ENCODE measurements around the gene BAZ2B. TPM values are rescaled to one million over a fixed set of nuclear protein-coding genes. Genes with fewer than 3 reads are reported as not detected.

Gene BAZ2B
- total and polyA plus RNA-seq, 3 experiments from 2014 or later, result 13.3 to 27.0 (median 15.7) TPM

GRCh38 chr2:159461076-159461475 is 155.3 kb downstream of the BAZ2B start:
- CTCF ChIA-PET, result no interaction called here
- H3K4me1 ChIP-seq (ENCODE audit: insufficient read depth, low read length), result peaks cover 14% of the 10 kb centered on the region
- POLR2A ChIA-PET, result no interaction called here

GRCh38 chr2:159460227-159460626 is 156.1 kb downstream of the BAZ2B start:
- Mint-ChIP-seq H3K4me1 (peaks cover 34 to 70% (median 59%) of the 10 kb centered on the region in 3 donors), H3K4me3 (no peak overlapping the region), H3K27ac (peak overlapping the region in 2 of 8 donors; percentile 8 to 15), H3K27me3 (no peaks in the 10 kb centered on the region), H3K9me3 (no peaks in the 10 kb centered on the region), H3K36me3 (peaks cover 4 to 5% (median 4%) of the 10 kb centered on the region in 3 donors)
- ChIA-PET POLR2A (no interaction called here), CTCF (no interaction called here)
- Histone ChIP-seq H3K9me3 (ENCODE audit: low read length) (no peaks in the 10 kb centered on the region), H3K36me3 (ENCODE audit: insufficient read depth, low read length) (no peaks in the 10 kb centered on the region), H3K4me1 (ENCODE audit: insufficient read depth, low read length) (peaks cover 14% of the 10 kb centered on the region), H3K27me3 (ENCODE audit: insufficient read depth, low read length, poor library complexity, severe bottlenecking) (no peaks in the 10 kb centered on the region), H3K4me3 (ENCODE audit: low read length) (no peak overlapping the region), H3K27ac (ENCODE audit: low read depth, low read length) (no peak overlapping the region)
- DNase-seq, result no peak

More at GRCh38 chr2:159461076-159461475, 155.3 kb downstream of the BAZ2B start:
- H3K4me1 Mint-ChIP-seq, result peaks cover 31 to 67% (median 57%) of the 10 kb centered on the region in 3 donors
- Histone ChIP-seq H3K27me3 (ENCODE audit: insufficient read depth, low read length, poor library complexity, severe bottlenecking) (no peaks in the 10 kb centered on the region), H3K4me3 (ENCODE audit: low read length) (no peak overlapping the region), H3K27ac (ENCODE audit: low read depth, low read length) (no peak overlapping the region), H3K36me3 (ENCODE audit: insufficient read depth, low read length) (no peaks in the 10 kb centered on the region), H3K9me3 (ENCODE audit: low read length) (no peaks in the 10 kb centered on the region)
- peaks cover 4 to 7% (median 4%) of the 10 kb centered on the region in 3 donors for H3K36me3 Mint-ChIP-seq
- H3K27me3 Mint-ChIP-seq, result no peaks in the 10 kb centered on the region
- H3K9me3 Mint-ChIP-seq, result no peaks in the 10 kb centered on the region
- DNase-seq, result no peak
- no peak overlapping the region for H3K27ac Mint-ChIP-seq
- no peak overlapping the region for H3K4me3 Mint-ChIP-seq

- no peak overlapping the region for H3K4me3 Mint-ChIP-seq
- no peak for DNase-seq
- no peaks in the 10 kb centered on the region for H3K9me3 Mint-ChIP-seq
- CTCF ChIA-PET, result no interaction called here
- peaks cover 34 to 71% (median 57%) of the 10 kb centered on the region in 3 donors for H3K4me1 Mint-ChIP-seq
- H3K27ac Mint-ChIP-seq, result no peak overlapping the region
- POLR2A ChIA-PET, result no interaction called here
- H3K4me1 ChIP-seq (ENCODE audit: insufficient read depth, low read length), result peaks cover 14% of the 10 kb centered on the region
- no peaks in the 10 kb centered on the region for H3K36me3 ChIP-seq (ENCODE audit: insufficient read depth, low read length)
- no peaks in the 10 kb centered on the region for H3K27me3 Mint-ChIP-seq
- H3K36me3 Mint-ChIP-seq, result peaks cover 0 to 2% (median 2%) of the 10 kb centered on the region in 3 donors
- H3K27ac ChIP-seq (ENCODE audit: low read depth, low read length), result no peak overlapping the region
- no peaks in the 10 kb centered on the region for H3K27me3 ChIP-seq (ENCODE audit: insufficient read depth, low read length, poor library complexity, severe bottlenecking)
- no peaks in the 10 kb centered on the region for H3K9me3 ChIP-seq (ENCODE audit: low read length)
- no peak overlapping the region for H3K4me3 ChIP-seq (ENCODE audit: low read length)
These were observed 157.1 kb downstream of the BAZ2B start for GRCh38 chr2:159459279-159459678.

- H3K27me3 Mint-ChIP-seq, result no peaks in the 10 kb centered on the region
- H3K27me3 ChIP-seq (ENCODE audit: insufficient read depth, low read length, poor library complexity, severe bottlenecking), result no peaks in the 10 kb centered on the region
- no peaks in the 10 kb centered on the region for H3K9me3 Mint-ChIP-seq
- peaks cover 14% of the 10 kb centered on the region for H3K4me1 ChIP-seq (ENCODE audit: insufficient read depth, low read length)
- H3K4me1 Mint-ChIP-seq, result peaks cover 34 to 67% (median 53%) of the 10 kb centered on the region in 3 donors
- H3K4me3 ChIP-seq (ENCODE audit: low read length), result no peak overlapping the region
- peak overlapping the region in 5 of 7 donors; percentile 1 to 50 (median 2) for H3K4me3 Mint-ChIP-seq
- no peak overlapping the region for H3K27ac ChIP-seq (ENCODE audit: low read depth, low read length)
- H3K27ac Mint-ChIP-seq, result peak overlapping the region in 5 of 8 donors; percentile 4 to 31 (median 9)
- ChIA-PET POLR2A (no interaction called here), CTCF (no interaction called here)
- peaks cover 0 to 4% (median 0%) of the 10 kb centered on the region in 3 donors for H3K36me3 Mint-ChIP-seq
- H3K36me3 ChIP-seq (ENCODE audit: insufficient read depth, low read length), result no peaks in the 10 kb centered on the region
- DNase-seq, result no peak
- H3K9me3 ChIP-seq (ENCODE audit: low read length), result no peaks in the 10 kb centered on the region
These were observed 158.8 kb downstream of the BAZ2B start for GRCh38 chr2:159457589-159457988.

- no peaks in the 10 kb centered on the region for H3K27me3 Mint-ChIP-seq
- H3K9me3 Mint-ChIP-seq, result no peaks in the 10 kb centered on the region
- no peak for DNase-seq
- Histone ChIP-seq H3K4me1 (ENCODE audit: insufficient read depth, low read length) (peaks cover 14% of the 10 kb centered on the region), H3K36me3 (ENCODE audit: insufficient read depth, low read length) (no peaks in the 10 kb centered on the region), H3K27me3 (ENCODE audit: insufficient read depth, low read length, poor library complexity, severe bottlenecking) (no peaks in the 10 kb centered on the region), H3K4me3 (ENCODE audit: low read length) (no peak overlapping the region), H3K27ac (ENCODE audit: low read depth, low read length) (no peak overlapping the region), H3K9me3 (ENCODE audit: low read length) (no peaks in the 10 kb centered on the region)
- peaks cover 0 to 8% (median 0%) of the 10 kb centered on the region in 3 donors for H3K36me3 Mint-ChIP-seq
- peaks cover 32 to 59% (median 46%) of the 10 kb centered on the region in 3 donors for H3K4me1 Mint-ChIP-seq
- CTCF ChIA-PET, result no interaction called here
- H3K27ac Mint-ChIP-seq, result peak overlapping the region in 2 of 8 donors; percentile 9 to 23
- POLR2A ChIA-PET, result no interaction called here
- H3K4me3 Mint-ChIP-seq, result peak overlapping the region in 4 of 7 donors; percentile 24 to 52 (median 32)
These were observed 159.6 kb downstream of the BAZ2B start for GRCh38 chr2:159456500-159457426.

GRCh38 chr2:159455330-159455918 is 160.9 kb downstream of the BAZ2B start:
- Mint-ChIP-seq H3K27ac (peak overlapping the region in 3 of 8 donors; percentile 54 to 68 (median 62)), H3K4me3 (peak overlapping the region in 1 of 7 donors; percentile 8), H3K36me3 (peaks cover 0 to 8% (median 0%) of the 10 kb centered on the region in 3 donors), H3K27me3 (no peaks in the 10 kb centered on the region), H3K4me1 (peaks cover 28 to 50% (median 41%) of the 10 kb centered on the region in 3 donors), H3K9me3 (no peaks in the 10 kb centered on the region)
- ChIA-PET CTCF (no interaction called here), POLR2A (no interaction called here)
- Histone ChIP-seq H3K27me3 (ENCODE audit: insufficient read depth, low read length, poor library complexity, severe bottlenecking) (no peaks in the 10 kb centered on the region), H3K36me3 (ENCODE audit: insufficient read depth, low read length) (no peaks in the 10 kb centered on the region), H3K9me3 (ENCODE audit: low read length) (no peaks in the 10 kb centered on the region), H3K27ac (ENCODE audit: low read depth, low read length) (no peak overlapping the region), H3K4me1 (ENCODE audit: insufficient read depth, low read length) (peaks cover 14% of the 10 kb centered on the region), H3K4me3 (ENCODE audit: low read length) (no peak overlapping the region)
- no peak for DNase-seq

- H3K4me3 Mint-ChIP-seq, result no peak overlapping the region
- H3K36me3 Mint-ChIP-seq, result peaks cover 0 to 16% (median 2%) of the 10 kb centered on the region in 3 donors
- DNase-seq, result no peak
- no peak overlapping the region for H3K27ac ChIP-seq (ENCODE audit: low read depth, low read length)
- H3K27me3 ChIP-seq (ENCODE audit: insufficient read depth, low read length, poor library complexity, severe bottlenecking), result no peaks in the 10 kb centered on the region
- peaks cover 24 to 41% (median 32%) of the 10 kb centered on the region in 3 donors for H3K4me1 Mint-ChIP-seq
- peaks cover 0 to 2% (median 0%) of the 10 kb centered on the region in 5 donors for H3K9me3 Mint-ChIP-seq
- ChIA-PET CTCF (no interaction called here), POLR2A (no interaction called here)
- H3K4me1 ChIP-seq (ENCODE audit: insufficient read depth, low read length), result peaks cover 14% of the 10 kb centered on the region
- no peaks in the 10 kb centered on the region for H3K27me3 Mint-ChIP-seq
- H3K27ac Mint-ChIP-seq, result no peak overlapping the region
- no peaks in the 10 kb centered on the region for H3K36me3 ChIP-seq (ENCODE audit: insufficient read depth, low read length)
- H3K9me3 ChIP-seq (ENCODE audit: low read length), result no peaks in the 10 kb centered on the region
- no peak overlapping the region for H3K4me3 ChIP-seq (ENCODE audit: low read length)
These were observed 162.2 kb downstream of the BAZ2B start for GRCh38 chr2:159454185-159454584.

- POLR2A ChIA-PET, result no interaction called here
- no peak overlapping the region for H3K4me3 Mint-ChIP-seq
These were observed 166.2 kb downstream of the BAZ2B start for GRCh38 chr2:159450180-159450579.

More at GRCh38 chr2:159450180-159450579, 166.2 kb downstream of the BAZ2B start:
- DNase-seq, result no peak
- Histone ChIP-seq H3K4me1 (ENCODE audit: insufficient read depth, low read length) (no peaks in the 10 kb centered on the region), H3K9me3 (ENCODE audit: low read length) (no peaks in the 10 kb centered on the region), H3K27ac (ENCODE audit: low read depth, low read length) (no peak overlapping the region), H3K4me3 (ENCODE audit: low read length) (no peak overlapping the region), H3K36me3 (ENCODE audit: insufficient read depth, low read length) (no peaks in the 10 kb centered on the region), H3K27me3 (ENCODE audit: insufficient read depth, low read length, poor library complexity, severe bottlenecking) (no peaks in the 10 kb centered on the region)
- CTCF ChIA-PET, result no interaction called here
- H3K9me3 Mint-ChIP-seq, result peaks cover 0 to 9% (median 2%) of the 10 kb centered on the region in 5 donors
- no peaks in the 10 kb centered on the region for H3K27me3 Mint-ChIP-seq
- peaks cover 0 to 6% (median 1%) of the 10 kb centered on the region in 3 donors for H3K4me1 Mint-ChIP-seq
- peaks cover 24 to 49% (median 25%) of the 10 kb centered on the region in 3 donors for H3K36me3 Mint-ChIP-seq
- no peak overlapping the region for H3K27ac Mint-ChIP-seq

All from CD8-positive, alpha-beta memory T cell (primary cell).